DOHH2 (cell line): Measurements from ENCODE around the gene TNPO1.

Experiments
- H3F3A ChIP-seq: fragments of 200-600 bp; sonication (generic), shearing (Covaris generic); 2 replicates; pipeline ENCODE4 v1.6.0; 2016; ENCODE audit warnings: antibody characterized with exemption, mild to moderate bottlenecking; ENCODE audit not compliant: control insufficient read depth, insufficient read depth
- H3K27ac ChIP-seq: fragments of 200-600 bp; sonication (generic); 2 replicates; pipeline ENCODE4 v1.5.1; 2014; ENCODE audit warnings: low read depth, mild to moderate bottlenecking, low read length, moderate library complexity
- H3K27me3 ChIP-seq: fragments of 200-600 bp; sonication (generic); 2 replicates; pipeline ENCODE4 v1.6.1; 2014; ENCODE audit warnings: mild to moderate bottlenecking, low read length, mixed read lengths; ENCODE audit not compliant: control insufficient read depth
- H3K36me3 ChIP-seq: fragments of 200-600 bp; sonication (generic); 2 replicates; pipeline ENCODE4 v1.6.1; 2014; ENCODE audit warnings: mild to moderate bottlenecking, low read length, moderate library complexity, mixed read lengths; ENCODE audit not compliant: control insufficient read depth
- H3K4me1 ChIP-seq: fragments of 200-600 bp; sonication (generic); 2 replicates; pipeline ENCODE4 v1.6.1; 2014; ENCODE audit warnings: mild to moderate bottlenecking, low read length, mixed read lengths; ENCODE audit not compliant: control insufficient read depth
- H3K4me2 ChIP-seq: fragments of 200-600 bp; sonication (generic); 2 replicates; pipeline ENCODE4 v1.6.0; 2014; ENCODE audit warnings: mild to moderate bottlenecking, low read length, moderate library complexity
- H3K4me3 ChIP-seq: fragments of 200-600 bp; sonication (generic); 2 replicates; pipeline ENCODE4 v1.5.1; 2014; ENCODE audit warnings: mild to moderate bottlenecking, low read length, mixed read lengths
- H3K79me2 ChIP-seq: fragments of 200-600 bp; sonication (generic); 2 replicates; pipeline ENCODE4 v1.6.1; 2014; ENCODE audit warnings: mild to moderate bottlenecking, low read length, mixed read lengths; ENCODE audit not compliant: control insufficient read depth
- H3K9me2 ChIP-seq: fragments of 200-600 bp; sonication (generic); replicated peaks from 2 replicates; pipeline ENCODE4 v1.6.1; 2014; ENCODE audit warnings: mild to moderate bottlenecking, low read length, mixed read lengths; ENCODE audit not compliant: control insufficient read depth
- H3K9me3 ChIP-seq: fragments of 200-600 bp; sonication (generic); 2 replicates; pipeline ENCODE4 v1.6.1; 2014; ENCODE audit warnings: antibody characterized with exemption, low read length, mixed read lengths; ENCODE audit not compliant: control insufficient read depth, insufficient read depth
- H4K20me1 ChIP-seq: fragments of 200-600 bp; sonication (generic); 2 replicates; pipeline ENCODE4 v1.6.0; 2014; ENCODE audit warnings: low read depth, mild to moderate bottlenecking, antibody characterized with exemption, low read length, moderate library complexity; ENCODE audit not compliant: control insufficient read depth, insufficient read depth
- EZH2phosphoT487 ChIP-seq: fragments of 200-600 bp; sonication (generic); IDR thresholded peaks from 2 replicates; pipeline ENCODE4 v1.6.1; 2017; ENCODE audit warnings: borderline replicate concordance, mild to moderate bottlenecking, antibody characterized with exemption, low read length, moderate library complexity, mixed read lengths
- TF ChIP-seq, protein P1 (sequence below): fragments of 200-600 bp; sonication (generic); IDR thresholded peaks from one replicate; pipeline ENCODE4 v1.5.1; 2014; ENCODE audit warnings: antibody characterized with exemption, mild to moderate bottlenecking, low read depth, low read length; ENCODE audit not compliant: poor library complexity, severe bottlenecking

TNPO1 gene

GRCh38 chr5:72847989-72848473, 31.6 kb downstream of the TNPO1 start:
- peaks cover 93% of the 10 kb centered on the region for H3K79me2 ChIP-seq
- H3K9me2 ChIP-seq, result no peaks in the 10 kb centered on the region
- peaks cover 4% of the 10 kb centered on the region; the same call in 1 of the 2 replicates for H3F3A ChIP-seq
- peaks cover 54% of the 10 kb centered on the region for H3K4me1 ChIP-seq
- no peaks in the 10 kb centered on the region for H3K9me3 ChIP-seq
- TF ChIP-seq, protein P1, sequence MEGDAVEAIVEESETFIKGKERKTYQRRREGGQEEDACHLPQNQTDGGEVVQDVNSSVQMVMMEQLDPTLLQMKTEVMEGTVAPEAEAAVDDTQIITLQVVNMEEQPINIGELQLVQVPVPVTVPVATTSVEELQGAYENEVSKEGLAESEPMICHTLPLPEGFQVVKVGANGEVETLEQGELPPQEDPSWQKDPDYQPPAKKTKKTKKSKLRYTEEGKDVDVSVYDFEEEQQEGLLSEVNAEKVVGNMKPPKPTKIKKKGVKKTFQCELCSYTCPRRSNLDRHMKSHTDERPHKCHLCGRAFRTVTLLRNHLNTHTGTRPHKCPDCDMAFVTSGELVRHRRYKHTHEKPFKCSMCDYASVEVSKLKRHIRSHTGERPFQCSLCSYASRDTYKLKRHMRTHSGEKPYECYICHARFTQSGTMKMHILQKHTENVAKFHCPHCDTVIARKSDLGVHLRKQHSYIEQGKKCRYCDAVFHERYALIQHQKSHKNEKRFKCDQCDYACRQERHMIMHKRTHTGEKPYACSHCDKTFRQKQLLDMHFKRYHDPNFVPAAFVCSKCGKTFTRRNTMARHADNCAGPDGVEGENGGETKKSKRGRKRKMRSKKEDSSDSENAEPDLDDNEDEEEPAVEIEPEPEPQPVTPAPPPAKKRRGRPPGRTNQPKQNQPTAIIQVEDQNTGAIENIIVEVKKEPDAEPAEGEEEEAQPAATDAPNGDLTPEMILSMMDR, result no peak
- H3K36me3 ChIP-seq, result peaks cover 44% of the 10 kb centered on the region
- H3K4me2 ChIP-seq, result peak overlapping the region; percentile 91
- H3K27me3 ChIP-seq, result no peaks in the 10 kb centered on the region
- peak overlapping the region; percentile 82 for H3K27ac ChIP-seq
- H4K20me1 ChIP-seq, result peaks cover 24% of the 10 kb centered on the region
- peak overlapping the region; percentile 94 for H3K4me3 ChIP-seq

DNA sequence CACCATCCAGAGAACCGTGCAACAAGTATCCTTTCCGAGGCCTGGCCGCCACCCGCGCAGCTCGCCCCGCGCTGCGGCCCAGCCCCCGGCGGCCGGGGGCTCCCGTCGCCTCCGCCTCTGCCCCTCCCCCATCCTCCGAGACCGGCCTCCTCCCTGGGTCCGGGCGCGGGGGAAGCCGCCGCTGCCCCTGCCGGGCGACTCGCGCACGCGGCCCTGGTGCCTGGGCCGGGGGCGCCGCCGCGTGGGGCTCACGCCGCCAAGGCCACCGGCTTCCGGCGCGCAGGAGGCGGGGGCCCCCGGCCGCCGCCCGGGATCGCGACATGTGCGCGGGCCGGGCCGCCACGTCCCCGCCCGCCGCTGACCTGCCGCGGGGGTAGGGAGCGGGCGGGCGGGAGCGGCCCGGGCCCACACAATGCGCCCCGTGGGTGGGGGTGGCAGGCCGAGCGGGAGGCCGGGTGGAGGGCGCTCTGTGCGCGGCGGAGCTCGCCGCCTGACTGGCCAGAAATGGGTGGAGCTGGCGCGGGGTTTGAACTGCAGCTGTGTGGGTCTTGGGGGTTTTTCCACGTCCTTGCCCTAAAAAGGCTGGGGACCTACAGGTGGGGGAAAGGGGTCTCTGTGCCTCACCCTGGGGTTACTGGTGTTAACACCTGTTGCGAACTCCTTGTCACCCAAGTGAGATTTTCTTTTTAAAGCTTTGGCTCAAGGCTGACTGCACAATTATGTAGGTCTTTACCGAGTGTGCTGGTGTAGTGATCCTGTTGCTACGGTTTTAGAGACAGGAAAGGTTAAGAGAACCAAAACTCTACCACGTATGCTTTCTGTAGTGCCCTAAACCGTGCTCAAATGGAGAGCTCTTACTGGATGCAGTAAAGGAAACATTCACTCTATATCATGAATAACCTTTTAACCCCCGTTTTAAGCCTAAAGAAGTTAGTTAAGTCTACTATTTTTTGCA, 32.3 kb downstream of the TNPO1 start:
- peaks cover 52% of the 10 kb centered on the region for H3K36me3 ChIP-seq
- H3K9me3 ChIP-seq, result no peaks in the 10 kb centered on the region
- H3K9me2 ChIP-seq, result no peaks in the 10 kb centered on the region
- H3K27me3 ChIP-seq, result no peaks in the 10 kb centered on the region
- peaks cover 24% of the 10 kb centered on the region for H4K20me1 ChIP-seq
- peaks cover 93% of the 10 kb centered on the region for H3K79me2 ChIP-seq
- peaks cover 60% of the 10 kb centered on the region for H3K4me1 ChIP-seq
- peak overlapping the region; percentile 94 for H3K4me3 ChIP-seq
- H3K27ac ChIP-seq, result peak overlapping the region; percentile 82
- peaks cover 4% of the 10 kb centered on the region; the same call in 1 of the 2 replicates for H3F3A ChIP-seq
- no peak for TF ChIP-seq EZH2phosphoT487
- TF ChIP-seq, protein P1, result no peak
- H3K4me2 ChIP-seq, result peak overlapping the region; percentile 91

GRCh38 chr5:72849546-72849945, 33.1 kb downstream of the TNPO1 start:
- H3K4me3 ChIP-seq, result peak overlapping the region; percentile 94
- no peaks in the 10 kb centered on the region for H3K9me2 ChIP-seq
- H3K4me1 ChIP-seq, result peaks cover 55% of the 10 kb centered on the region
- TF ChIP-seq, protein P1, result no peak
- no peak for TF ChIP-seq EZH2phosphoT487
- H3K79me2 ChIP-seq, result peaks cover 93% of the 10 kb centered on the region
- peaks cover 60% of the 10 kb centered on the region for H3K36me3 ChIP-seq
- no peaks in the 10 kb centered on the region for H3K27me3 ChIP-seq
- H3K4me2 ChIP-seq, result peak overlapping the region; percentile 86
- H3K27ac ChIP-seq, result peak overlapping the region; percentile 31
- H3K9me3 ChIP-seq, result no peaks in the 10 kb centered on the region
- H4K20me1 ChIP-seq, result peaks cover 26% of the 10 kb centered on the region
- peaks cover 4% of the 10 kb centered on the region; the same call in 1 of the 2 replicates for H3F3A ChIP-seq
